SK-N-SH treated with all-trans-retinoic acid at 6 μM for 48 hours (cell line): ENCODE results near the gene DHX57.

Source experiments
- ATAC-seq: fragments of 200-7000 bp; cut with Tn5 transposase; 3 replicates; pipeline ENCODE4 v1.9.1; 2020; ENCODE audit warnings: mild to moderate bottlenecking, moderate library complexity
- ARNTL ChIP-seq: fragments of 450-650 bp; formaldehyde crosslinking; IDR thresholded peaks from 2 replicates; pipeline ENCODE4 v1.5.0; 2020; ENCODE audit warnings: low read depth, mild to moderate bottlenecking, moderate library complexity, borderline replicate concordance
- CREB5 ChIP-seq: fragments of 250-450 bp; sonication (Bioruptor Pico); IDR thresholded peaks from 2 replicates; pipeline ENCODE4 v1.5.1; 2020; ENCODE audit warnings: low read depth, mild to moderate bottlenecking, moderate library complexity
- CSDC2 ChIP-seq: fragments of 250-450 bp; sonication (Bioruptor Pico); IDR thresholded peaks from 2 replicates; pipeline ENCODE4 v1.5.0; 2020; ENCODE audit warnings: mild to moderate bottlenecking, moderate library complexity
- ESRRG ChIP-seq: fragments of 250-450 bp; sonication (Bioruptor Pico); IDR thresholded peaks from 2 replicates; pipeline ENCODE4 v1.6.1; 2021; ENCODE audit warnings: mild to moderate bottlenecking
- GLIS3 ChIP-seq: fragments of 250-450 bp; sonication (Bioruptor Pico); IDR thresholded peaks from 2 replicates; pipeline ENCODE4 v1.5.0; 2020; ENCODE audit warnings: mild to moderate bottlenecking, moderate library complexity
- ISL1 ChIP-seq: fragments of 250-450 bp; sonication (Bioruptor Pico); IDR thresholded peaks from 2 replicates; pipeline ENCODE4 v2.1.2; 2022; ENCODE audit warnings: mild to moderate bottlenecking, moderate library complexity
- OSR1 ChIP-seq: fragments of 250-450 bp; sonication (Bioruptor Pico); IDR thresholded peaks from 2 replicates; pipeline ENCODE4 v1.8.0; 2022; ENCODE audit warnings: moderate library complexity, mild to moderate bottlenecking, inconsistent platforms
- PATZ1 ChIP-seq: fragments of 250-450 bp; sonication (Bioruptor Pico); IDR thresholded peaks from 2 replicates; pipeline ENCODE4 v1.8.0; 2020; ENCODE audit warnings: mild to moderate bottlenecking, moderate library complexity, borderline replicate concordance
- POU6F1 ChIP-seq: fragments of 250-450 bp; sonication (Bioruptor Pico); IDR thresholded peaks from 2 replicates; pipeline ENCODE4 v1.8.0; 2021; ENCODE audit warnings: low read depth, mild to moderate bottlenecking, moderate library complexity, borderline replicate concordance
- PPARA ChIP-seq: fragments of 250-450 bp; sonication (Bioruptor Pico); IDR thresholded peaks from 2 replicates; pipeline ENCODE4 v1.5.0; 2020; ENCODE audit warnings: mild to moderate bottlenecking, borderline replicate concordance
- RARB ChIP-seq: fragments of 250-450 bp; sonication (Bioruptor Pico); IDR thresholded peaks from 2 replicates; pipeline ENCODE4 v1.8.0; 2021; ENCODE audit warnings: mild to moderate bottlenecking, moderate library complexity
- SNAI2 ChIP-seq: fragments of 250-450 bp; sonication (Bioruptor Pico); IDR thresholded peaks from 2 replicates; pipeline ENCODE4 v1.5.0; 2020; ENCODE audit warnings: mild to moderate bottlenecking, moderate library complexity
- TCF4 ChIP-seq: fragments of 250-450 bp; sonication (Bioruptor Pico); IDR thresholded peaks from 2 replicates; pipeline ENCODE4 v1.8.0; 2021; ENCODE audit warnings: mild to moderate bottlenecking, moderate library complexity, borderline replicate concordance
- TOX ChIP-seq: fragments of 250-450 bp; sonication (Bioruptor Pico); IDR thresholded peaks from 2 replicates; pipeline ENCODE4 v1.8.0; 2021; ENCODE audit warnings: mild to moderate bottlenecking, moderate library complexity, borderline replicate concordance
- TSHZ2 ChIP-seq: fragments of 250-450 bp; sonication (Bioruptor Pico); IDR thresholded peaks from 2 replicates; pipeline ENCODE4 v1.5.0; 2020; ENCODE audit warnings: mild to moderate bottlenecking, moderate library complexity
- ZFP3 ChIP-seq: fragments of 250-450 bp; sonication (Bioruptor Pico); IDR thresholded peaks from 2 replicates; pipeline ENCODE4 v1.5.0; 2020; ENCODE audit warnings: mild to moderate bottlenecking, moderate library complexity
- ZFP30 ChIP-seq: fragments of 450-650 bp; formaldehyde crosslinking; IDR thresholded peaks from 2 replicates; pipeline ENCODE4 v1.5.0; 2022; ENCODE audit warnings: mild to moderate bottlenecking, moderate library complexity
- ZNF565 ChIP-seq: fragments of 450-650 bp; formaldehyde crosslinking; conservative IDR thresholded peaks from 2 replicates; pipeline ENCODE4 v1.5.0; 2020; ENCODE audit warnings: low read depth, mild to moderate bottlenecking, moderate library complexity
- ZNF8 ChIP-seq: fragments of 450-650 bp; formaldehyde crosslinking; IDR thresholded peaks from 2 replicates; pipeline ENCODE4 v1.5.0; 2020; ENCODE audit warnings: mild to moderate bottlenecking, moderate library complexity

DHX57 gene

GRCh38 chr2:38808677-38809076 is 67.1 kb downstream of the DHX57 start (continued):
- TF ChIP-seq PATZ1 (CRISPR knock-in tag): no peak

- ATAC-seq: no peak
- TF ChIP-seq CSDC2 (CRISPR knock-in tag) (no peak), ISL1 (no peak), SNAI2 (CRISPR knock-in tag) (no peak), ARNTL (CRISPR knock-in tag) (no peak), ZNF565 (CRISPR knock-in tag) (no peak), GLIS3 (CRISPR knock-in tag) (no peak)
Measured at GRCh38 chr2:38806733-38807059, 69.0 kb downstream of the DHX57 start.

GRCh38 chr2:38806015-38806732 is 69.6 kb downstream of the DHX57 start:
- ATAC-seq: no peak
- no peak for TF ChIP-seq ZNF8 (CRISPR knock-in tag)
- no peak for TF ChIP-seq ESRRG
- no peak for TF ChIP-seq TOX
- TF ChIP-seq CREB5 (CRISPR knock-in tag): no peak
- no peak for TF ChIP-seq TSHZ2 (CRISPR knock-in tag)
- no peak for TF ChIP-seq TCF4 (CRISPR knock-in tag)
- no peak for TF ChIP-seq OSR1 (CRISPR knock-in tag)
- TF ChIP-seq, all 23 proteins: peak for 0

GRCh38 chr2:38797953-38798352 is 77.8 kb downstream of the DHX57 start:
- TF ChIP-seq SNAI2 (CRISPR knock-in tag) (0 out of 2 replicates have a peak, but pooled peaks have one; percentile 6), CSDC2 (CRISPR knock-in tag) (no peak), PPARA (CRISPR knock-in tag) (no peak), ZNF565 (CRISPR knock-in tag) (no peak), RARB (CRISPR knock-in tag) (no peak)
- ATAC-seq: no peak

- peak; percentile 46; the same call in 2 of the 3 replicates for ATAC-seq
- no peak for TF ChIP-seq TOX
- TF ChIP-seq CREB5 (CRISPR knock-in tag): peak; percentile 100
- no peak for TF ChIP-seq CSDC2 (CRISPR knock-in tag)
- no peak for TF ChIP-seq ZFP30 (CRISPR knock-in tag)
- peak; percentile 88; the same call in 1 of the 2 replicates for TF ChIP-seq SNAI2 (CRISPR knock-in tag)
- TF ChIP-seq ESRRG: peak; percentile 78; the same call in 1 of the 2 replicates
- TF ChIP-seq TCF4 (CRISPR knock-in tag): no peak
- TF ChIP-seq ZNF8 (CRISPR knock-in tag): no peak
- TF ChIP-seq PPARA (CRISPR knock-in tag): no peak
- TF ChIP-seq RARB (CRISPR knock-in tag): no peak
- peak; percentile 75 for TF ChIP-seq ZFP3 (CRISPR knock-in tag)
- TF ChIP-seq PATZ1 (CRISPR knock-in tag): peak; percentile 85; the same call in 1 of the 2 replicates
- TF ChIP-seq ISL1: peak; percentile 100
- TF ChIP-seq POU6F1 (CRISPR knock-in tag): no peak
- TF ChIP-seq ARNTL (CRISPR knock-in tag): no peak
Measured at GRCh38 chr2:38797250-38797676, 78.5 kb downstream of the DHX57 start.
